Parathyroid adenoma (tissue), 2 donors: ENCODE measurements around the gene GNAI2.
A peak's percentile ranks its signal among the peaks of the same experiment; 100 is the strongest.

Source experiments
- H2AFZ ChIP-seq: fragments of 300-600 bp; sonication (generic); one replicate; pipeline ENCODE4 v1.7.0; 2017; ENCODE audit warnings: antibody characterized with exemption, mild to moderate bottlenecking
- H3K27ac ChIP-seq: fragments of 300-600 bp; sonication (generic); one replicate; pipeline ENCODE4 v1.7.0; 2017
- H3K27me3 ChIP-seq: fragments of 300-600 bp; sonication (generic); one replicate; pipeline ENCODE4 v1.7.0; 2017; ENCODE audit warnings: low read length; ENCODE audit not compliant: control insufficient read depth, insufficient read depth
- H3K36me3 ChIP-seq: fragments of 300-600 bp; sonication (generic); one replicate; pipeline ENCODE4 v1.7.0; 2017; ENCODE audit warnings: low read length; ENCODE audit not compliant: control insufficient read depth, insufficient read depth
- H3K4me1 ChIP-seq: fragments of 300-600 bp; sonication (generic); one replicate; pipeline ENCODE4 v1.7.0; 2017; ENCODE audit warnings: control low read depth
- H3K4me2 ChIP-seq: fragments of 300-600 bp; sonication (generic); one replicate; pipeline ENCODE4 v1.7.0; 2017; ENCODE audit warnings: low read length
- H3K4me3 ChIP-seq: fragments of 300-600 bp; sonication (generic); one replicate; pipeline ENCODE4 v1.7.0; 2017; ENCODE audit warnings: low read depth, low read length
- H3K79me2 ChIP-seq: fragments of 300-600 bp; sonication (generic); one replicate; pipeline ENCODE4 v1.7.0; 2017; ENCODE audit warnings: control low read depth
- H3K9ac ChIP-seq: fragments of 300-600 bp; sonication (generic); one replicate; pipeline ENCODE4 v1.7.0; 2017; ENCODE audit warnings: mild to moderate bottlenecking
- H3K9me3 ChIP-seq: fragments of 300-600 bp; sonication (generic); one replicate; pipeline ENCODE4 v1.7.0; 2017; ENCODE audit warnings: low read length; ENCODE audit not compliant: control insufficient read depth
- TF ChIP-seq, protein P1 (sequence below): fragments of 300-600 bp; sonication (generic); IDR thresholded peaks from one replicate; pipeline ENCODE4 v1.7.0; 2017; ENCODE audit warnings: antibody characterized with exemption, mild to moderate bottlenecking
- donor health status: primary hyperparathyroidism.

GNAI2 gene

GRCh38 chr3:50235716-50236483 lies at the start of gene GNAI2:
TSS of gene GNAI2 (plus strand) at chr3:50236204. CDS start at chr3:50236336, 132 bp downstream.
- Histone ChIP-seq H2AFZ (peak within 1 kb of the TSS; percentile 70), H3K9ac (peak within 1 kb of the TSS; percentile 47), H3K27ac (peak within 1 kb of the TSS; percentile 91), H3K9me3 (no peaks in the 10 kb centered on the region), H3K4me1 (peaks cover 15% of the 10 kb centered on the region), H3K36me3 (no peaks in the 10 kb centered on the region), H3K79me2 (peaks cover 39% of the 10 kb centered on the region), H3K4me2 (peak within 1 kb of the TSS; percentile 100), H3K27me3 (no peaks in the 10 kb centered on the region), H3K4me3 (peak within 1 kb of the TSS; percentile 84)
- TF ChIP-seq, protein P1, sequence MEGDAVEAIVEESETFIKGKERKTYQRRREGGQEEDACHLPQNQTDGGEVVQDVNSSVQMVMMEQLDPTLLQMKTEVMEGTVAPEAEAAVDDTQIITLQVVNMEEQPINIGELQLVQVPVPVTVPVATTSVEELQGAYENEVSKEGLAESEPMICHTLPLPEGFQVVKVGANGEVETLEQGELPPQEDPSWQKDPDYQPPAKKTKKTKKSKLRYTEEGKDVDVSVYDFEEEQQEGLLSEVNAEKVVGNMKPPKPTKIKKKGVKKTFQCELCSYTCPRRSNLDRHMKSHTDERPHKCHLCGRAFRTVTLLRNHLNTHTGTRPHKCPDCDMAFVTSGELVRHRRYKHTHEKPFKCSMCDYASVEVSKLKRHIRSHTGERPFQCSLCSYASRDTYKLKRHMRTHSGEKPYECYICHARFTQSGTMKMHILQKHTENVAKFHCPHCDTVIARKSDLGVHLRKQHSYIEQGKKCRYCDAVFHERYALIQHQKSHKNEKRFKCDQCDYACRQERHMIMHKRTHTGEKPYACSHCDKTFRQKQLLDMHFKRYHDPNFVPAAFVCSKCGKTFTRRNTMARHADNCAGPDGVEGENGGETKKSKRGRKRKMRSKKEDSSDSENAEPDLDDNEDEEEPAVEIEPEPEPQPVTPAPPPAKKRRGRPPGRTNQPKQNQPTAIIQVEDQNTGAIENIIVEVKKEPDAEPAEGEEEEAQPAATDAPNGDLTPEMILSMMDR, result no peak

DNA sequence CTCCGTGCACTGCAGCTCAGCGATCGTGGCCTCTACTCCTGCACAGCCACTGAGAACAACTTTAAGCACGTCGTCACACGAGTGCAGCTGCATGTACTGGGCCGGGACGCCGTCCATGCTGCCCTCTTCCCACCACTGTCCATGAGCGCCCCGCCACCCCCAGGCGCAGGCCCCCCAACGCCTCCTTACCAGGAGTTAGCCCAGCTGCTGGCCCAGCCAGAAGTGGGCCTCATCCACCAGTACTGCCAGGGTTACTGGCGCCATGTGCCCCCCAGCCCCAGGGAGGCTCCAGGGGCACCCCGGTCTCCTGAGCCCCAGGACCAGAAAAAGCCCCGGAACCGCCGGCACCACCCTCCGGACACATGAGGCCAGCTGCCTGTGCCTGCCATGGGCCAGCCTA lies 48.3 kb upstream of the GNAI2 start:
- TF ChIP-seq, protein P1, result no peak
- Histone ChIP-seq H3K79me2 (no peaks in the 10 kb centered on the region), H3K4me1 (peaks cover 4% of the 10 kb centered on the region), H3K27ac (no peak overlapping the region), H3K36me3 (no peaks in the 10 kb centered on the region), H3K4me2 (no peak overlapping the region), H3K27me3 (no peaks in the 10 kb centered on the region), H3K9ac (no peak overlapping the region), H3K4me3 (no peak overlapping the region), H3K9me3 (no peaks in the 10 kb centered on the region), H2AFZ (no peak overlapping the region)

DNA sequence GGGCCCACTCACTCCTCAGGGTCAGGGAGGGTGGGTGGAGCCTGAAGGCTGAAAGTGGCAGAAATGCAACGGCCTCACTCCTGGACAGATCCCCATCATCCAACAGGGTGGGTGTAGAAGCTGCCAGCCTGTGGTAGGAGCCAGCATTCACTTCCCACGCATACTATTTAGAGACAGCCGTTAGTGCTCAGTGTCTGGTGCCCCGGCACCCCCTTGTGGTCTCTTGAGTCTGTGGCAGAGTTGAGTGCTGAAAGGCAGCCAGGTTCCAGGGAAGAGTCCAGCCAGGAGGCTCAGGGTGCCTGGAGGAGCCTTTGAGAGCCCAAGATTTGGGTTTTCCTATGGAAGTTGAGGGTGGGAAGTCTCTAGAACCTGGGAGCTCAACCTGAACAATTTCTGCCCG lies 46.7 kb upstream of the GNAI2 start:
- H3K27ac ChIP-seq, result no peak overlapping the region
- H3K4me2 ChIP-seq, result no peak overlapping the region
- TF ChIP-seq, protein P1, result peak; percentile 91
- peaks cover 8% of the 10 kb centered on the region for H3K27me3 ChIP-seq
- no peaks in the 10 kb centered on the region for H3K9me3 ChIP-seq
- no peaks in the 10 kb centered on the region for H3K79me2 ChIP-seq
- no peak overlapping the region for H3K4me3 ChIP-seq
- no peak overlapping the region for H3K9ac ChIP-seq
- no peaks in the 10 kb centered on the region for H3K36me3 ChIP-seq
- H3K4me1 ChIP-seq, result peaks cover 2% of the 10 kb centered on the region
- no peak overlapping the region for H2AFZ ChIP-seq

DNA sequence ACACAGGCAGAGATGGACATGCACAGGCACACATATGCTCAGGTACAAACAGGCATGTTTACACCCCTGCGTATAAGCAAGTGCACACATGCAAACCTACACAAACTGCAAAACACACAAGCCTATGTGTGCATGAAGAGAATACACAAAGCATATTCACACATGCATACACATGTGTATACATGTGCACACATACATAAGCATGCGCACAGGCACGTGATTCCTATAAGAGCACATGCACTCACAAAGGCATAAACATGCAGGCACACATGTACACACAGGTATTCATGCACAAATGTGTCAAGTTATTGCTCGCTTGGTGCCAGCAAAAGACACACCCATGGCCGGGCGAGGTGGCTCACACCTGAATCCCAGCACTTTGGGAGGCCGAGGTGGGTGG lies 46.0 kb upstream of the GNAI2 start:
- no peak overlapping the region for H3K27ac ChIP-seq

More for the DNA sequence above, 46.0 kb upstream of the GNAI2 start:
- H3K4me1 ChIP-seq, result peaks cover 2% of the 10 kb centered on the region
- H3K9me3 ChIP-seq, result no peaks in the 10 kb centered on the region
- TF ChIP-seq, protein P1, result no peak
- H3K79me2 ChIP-seq, result no peaks in the 10 kb centered on the region
- H2AFZ ChIP-seq, result no peak overlapping the region
- no peak overlapping the region for H3K4me3 ChIP-seq
- H3K27me3 ChIP-seq, result peaks cover 8% of the 10 kb centered on the region
- H3K9ac ChIP-seq, result no peak overlapping the region
- H3K4me2 ChIP-seq, result no peak overlapping the region
- no peaks in the 10 kb centered on the region for H3K36me3 ChIP-seq
